Midbrain (tissue), 1 donor: Measurements from ENCODE around the gene SP5.
"Not testable (repeated sequence)": the region's sequence is repeated elsewhere in the genome, so short reads cannot be mapped to it uniquely, and the experiment has no call there.

Source experiments
- DNase-seq: peaks from one replicate; lab custom pipeline; 2025; lab: John Stamatoyannopoulos, UW

The SP5 gene

DNA sequence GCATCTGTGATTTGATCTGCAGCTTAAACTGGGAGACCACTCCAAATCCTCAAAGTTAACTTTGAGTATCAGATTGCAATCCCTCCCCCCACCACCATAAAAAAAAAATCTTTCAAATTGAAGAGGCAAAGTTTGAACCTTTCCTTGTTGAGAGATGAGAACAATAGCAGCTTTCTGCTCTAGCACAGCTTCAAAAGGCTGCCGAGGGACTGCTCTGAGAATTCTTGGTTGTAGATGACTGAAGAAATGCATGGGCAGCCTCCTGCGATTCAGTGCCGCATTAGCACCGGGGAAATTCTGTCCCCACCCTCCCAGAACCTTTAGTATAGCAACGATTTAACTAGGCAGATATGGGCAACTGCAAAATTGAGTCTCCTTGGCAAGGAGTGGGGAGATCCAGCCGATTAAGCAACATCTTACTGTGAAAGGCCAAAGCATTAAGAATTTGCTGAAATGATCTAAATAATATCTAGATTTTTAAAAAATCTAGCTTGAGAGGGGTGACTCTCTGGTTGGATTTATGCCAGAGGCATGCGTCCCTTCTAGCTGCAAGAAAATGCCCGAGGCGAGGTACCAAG lies 3.9 kb upstream of the SP5 start:
- no peak for DNase-seq

DNA sequence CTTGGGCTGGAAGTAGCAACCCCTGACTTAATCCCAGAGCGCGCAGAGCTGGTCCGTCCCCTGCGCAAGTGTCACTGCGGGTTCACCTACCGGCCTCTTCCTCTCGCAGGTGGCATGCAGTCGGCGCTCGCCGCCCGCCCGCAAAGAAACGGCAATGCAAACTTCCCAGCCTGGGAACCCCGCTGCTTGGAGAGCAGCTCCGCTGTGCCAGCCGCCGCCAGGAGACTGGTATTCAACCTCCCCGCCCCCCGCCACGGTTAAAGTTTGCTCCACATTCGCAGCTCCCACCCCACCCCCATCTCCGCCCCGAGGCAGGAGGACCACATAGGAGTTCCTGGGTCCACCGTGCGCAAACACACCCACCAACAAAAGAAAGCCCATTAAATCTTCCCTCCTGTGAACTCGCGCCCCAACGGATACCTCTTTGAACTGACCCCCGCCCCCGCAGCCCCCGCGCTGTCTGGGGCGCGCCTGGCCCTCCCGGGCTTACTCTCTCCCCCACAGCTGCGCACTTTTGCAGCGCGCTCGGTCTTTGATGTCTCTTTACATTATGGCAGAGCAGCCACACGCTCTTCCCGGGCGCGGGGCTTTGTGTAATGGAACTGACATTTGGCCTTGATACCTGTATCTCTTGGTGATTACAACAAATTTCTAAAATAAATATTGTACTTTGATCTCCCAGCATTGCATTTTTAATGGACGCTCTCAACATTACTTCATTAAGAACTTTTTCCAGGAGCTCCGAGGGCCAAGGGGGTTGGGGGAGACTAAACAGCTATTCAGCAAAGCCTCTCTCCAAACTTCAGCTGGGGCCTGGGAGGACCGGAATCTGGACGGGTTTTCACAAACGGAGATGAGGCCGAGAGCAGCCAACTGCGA lies 3.1 kb upstream of the SP5 start:
- DNase-seq, result no peak

DNA sequence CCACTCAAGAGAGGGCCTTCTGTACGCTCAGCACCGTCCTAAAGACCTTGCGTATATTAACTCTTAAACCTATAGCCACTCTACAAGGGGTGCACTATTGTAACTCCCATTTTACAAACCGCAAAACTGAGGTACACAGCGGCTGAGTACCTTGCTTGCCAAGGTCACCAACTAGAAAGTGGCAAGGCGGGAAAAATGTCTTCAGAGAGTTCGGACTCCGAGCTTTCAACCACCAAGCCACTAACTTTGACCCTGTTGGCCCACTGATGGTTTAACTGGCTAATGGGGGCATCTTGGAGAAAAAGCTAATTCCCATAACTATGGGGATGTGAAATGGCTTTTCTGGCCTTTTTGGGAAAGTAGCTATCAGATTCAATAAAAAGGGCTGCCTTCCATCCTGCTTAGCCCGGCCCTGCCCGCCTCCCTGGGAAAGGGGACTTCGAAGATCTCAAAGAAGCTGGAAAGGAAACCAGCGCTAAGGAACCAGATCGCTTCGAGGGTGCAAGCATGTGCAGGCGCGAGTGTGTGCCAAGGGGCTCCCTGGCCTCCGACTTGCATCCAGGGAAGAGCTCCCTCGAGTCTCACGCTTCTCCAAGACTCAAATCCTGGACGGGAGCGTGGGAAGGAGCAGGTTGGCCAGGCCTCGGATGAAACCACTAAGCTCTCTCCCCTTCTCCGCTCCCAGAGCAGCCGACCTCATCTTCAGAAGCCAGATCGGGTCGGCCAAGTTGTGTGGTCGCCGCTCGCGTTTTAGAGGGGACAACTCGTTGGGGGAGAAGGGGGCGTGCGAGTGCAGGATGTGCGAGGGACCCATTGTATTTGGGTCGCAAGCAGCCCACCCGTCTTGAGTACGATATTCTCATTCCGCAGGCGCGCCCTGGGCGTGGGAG lies 2.2 kb upstream of the SP5 start:
- no peak for DNase-seq

DNA sequence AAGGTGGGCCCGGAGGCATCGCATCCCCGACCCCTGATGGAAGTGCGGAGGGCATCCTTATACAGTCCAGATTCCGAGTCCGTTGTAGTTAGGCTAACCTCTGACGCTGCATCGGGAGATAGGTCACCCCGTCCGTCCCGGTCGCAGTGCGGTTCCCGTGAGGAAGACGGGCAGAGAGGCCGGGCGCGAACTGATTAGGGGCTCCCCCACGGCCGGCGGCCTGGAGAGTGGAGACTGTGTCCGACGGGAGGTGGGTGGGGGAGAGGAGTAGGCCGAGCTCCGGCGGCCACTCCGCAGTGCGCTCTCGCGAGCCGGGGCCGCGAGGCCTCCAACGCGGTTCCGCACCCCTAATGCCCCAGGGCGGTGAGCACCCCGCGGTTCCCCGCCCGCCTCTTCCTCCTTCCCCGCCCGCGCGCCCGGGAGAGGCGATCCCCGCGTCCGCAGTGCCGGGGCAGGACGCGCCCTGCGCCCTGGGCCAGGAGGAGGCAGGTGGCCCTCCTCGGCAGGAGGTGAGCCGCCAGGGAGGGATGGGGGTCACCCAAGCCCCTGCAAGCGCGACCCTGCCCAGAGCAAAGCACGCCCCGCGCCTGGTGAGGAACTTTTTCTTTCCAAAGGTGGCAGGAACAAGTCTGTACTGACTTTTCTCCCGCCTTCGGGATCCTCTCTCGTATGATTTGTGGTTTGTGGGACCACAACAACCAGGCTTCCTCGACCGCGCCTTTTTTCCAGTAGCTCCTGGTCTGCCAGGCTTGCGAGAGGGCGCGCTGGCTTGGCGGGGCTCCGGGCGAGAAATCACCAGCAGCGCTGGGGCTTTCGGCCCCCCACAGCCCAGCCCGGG lies 1.4 kb upstream of the SP5 start:
- DNase-seq, result no peak

GRCh38 chr2:170714381-170715061 lies 616 bp upstream of the SP5 start:
- no peak for DNase-seq

GRCh38 chr2:170715932-170716777 lies 1.0 kb downstream of the SP5 start:
- DNase-seq, result no peak

- DNase-seq, result no peak
Observed at GRCh38 chr2:170716851-170717598, 1.9 kb downstream of the SP5 start.

GRCh38 chr2:170717599-170717963 lies 2.4 kb downstream of the SP5 start:
- no peak for DNase-seq

GRCh38 chr2:170717991-170718589 lies 3.0 kb downstream of the SP5 start:
- DNase-seq, result no peak

GRCh38 chr2:170719810-170720209 lies 4.7 kb downstream of the SP5 start:
- no peak for DNase-seq

- no peak for DNase-seq
Observed at GRCh38 chr2:170721678-170722077, 6.5 kb downstream of the SP5 start.

- DNase-seq, result no peak
Observed at GRCh38 chr2:170722301-170722700, 7.2 kb downstream of the SP5 start.

DNA sequence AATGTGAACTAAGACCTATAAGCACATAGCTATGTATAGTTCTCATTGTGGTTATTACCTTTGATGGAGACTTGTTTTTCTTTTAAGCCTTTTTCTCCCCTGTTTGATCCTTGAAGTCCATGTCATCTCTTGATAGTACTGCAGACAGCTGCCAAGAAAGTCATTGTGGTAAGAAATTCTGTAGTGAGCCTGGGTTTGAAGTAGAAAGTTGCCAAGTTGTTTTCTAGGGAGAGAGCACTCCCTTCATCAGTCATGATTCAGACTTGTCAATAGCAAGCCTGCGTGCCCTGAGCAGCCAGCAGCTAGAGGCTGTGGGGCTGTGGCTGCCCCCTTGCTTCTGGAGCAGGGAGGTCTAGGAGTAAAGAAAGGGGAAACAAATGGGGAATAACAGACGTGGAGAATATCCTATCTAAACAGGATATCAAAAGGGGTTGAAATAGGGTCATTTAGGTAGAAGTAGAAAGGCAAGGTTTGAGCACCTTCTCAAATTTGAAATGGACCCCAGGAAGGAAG lies 8.4 kb downstream of the SP5 start:
- no peak for DNase-seq

DNA sequence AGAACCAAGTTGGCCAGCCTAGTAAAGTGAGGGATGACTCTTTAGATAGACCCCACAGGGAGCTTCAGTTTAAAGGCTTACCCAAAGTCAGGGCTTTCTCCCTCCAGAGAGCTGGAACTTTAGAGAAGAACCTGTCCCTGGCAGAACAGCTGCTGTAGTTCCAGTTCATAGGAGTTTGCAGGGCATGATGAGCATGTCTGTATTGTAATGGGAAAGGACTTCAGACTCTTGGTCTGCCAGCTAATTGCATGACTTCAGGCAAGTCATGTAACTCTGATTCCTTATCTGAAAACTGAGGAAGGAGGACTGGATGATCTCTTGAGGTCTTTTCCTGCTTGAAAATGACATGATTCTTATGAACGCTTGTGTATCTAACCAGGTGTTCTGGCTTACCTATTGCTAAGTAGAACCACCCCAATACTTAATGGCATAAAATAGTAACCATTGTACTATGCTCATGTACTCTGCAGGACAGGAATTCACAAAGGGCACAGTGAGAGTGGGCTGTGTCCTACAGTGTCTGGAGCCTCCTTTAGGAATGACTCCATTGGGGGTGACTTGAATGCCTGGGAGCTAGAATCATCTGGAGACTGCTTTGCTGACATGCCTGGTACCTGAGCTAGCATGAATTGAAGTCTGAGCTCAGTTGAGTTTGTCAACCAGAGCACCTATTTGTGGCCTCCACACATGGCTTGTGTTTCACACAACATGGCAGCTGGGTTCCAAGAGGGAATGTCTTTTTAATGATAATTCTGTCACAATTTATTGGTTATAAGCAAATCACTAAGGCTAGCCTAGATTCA lies 18.9 kb downstream of the SP5 start:
- no peak for DNase-seq

DNA sequence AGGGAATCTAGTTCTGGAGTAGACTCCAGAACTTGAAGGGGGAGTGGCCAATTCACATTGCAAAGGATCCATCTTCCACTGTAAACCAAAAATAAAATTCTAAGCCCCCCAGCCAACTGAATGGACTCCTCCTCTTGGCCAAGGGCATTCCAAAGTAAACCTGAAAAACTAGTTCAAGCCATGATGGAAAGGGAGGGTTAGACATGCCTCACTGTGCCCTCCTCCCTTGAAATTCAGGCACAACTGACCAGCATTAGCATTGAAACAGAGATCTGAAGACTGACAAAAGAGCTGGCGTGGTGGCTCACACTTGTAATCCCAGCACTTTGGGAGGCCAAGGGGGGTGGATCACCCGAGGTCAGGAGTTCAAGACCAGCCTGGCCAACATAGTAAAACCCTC lies 19.5 kb downstream of the SP5 start:
- not testable (repeated sequence) for DNase-seq

DNA sequence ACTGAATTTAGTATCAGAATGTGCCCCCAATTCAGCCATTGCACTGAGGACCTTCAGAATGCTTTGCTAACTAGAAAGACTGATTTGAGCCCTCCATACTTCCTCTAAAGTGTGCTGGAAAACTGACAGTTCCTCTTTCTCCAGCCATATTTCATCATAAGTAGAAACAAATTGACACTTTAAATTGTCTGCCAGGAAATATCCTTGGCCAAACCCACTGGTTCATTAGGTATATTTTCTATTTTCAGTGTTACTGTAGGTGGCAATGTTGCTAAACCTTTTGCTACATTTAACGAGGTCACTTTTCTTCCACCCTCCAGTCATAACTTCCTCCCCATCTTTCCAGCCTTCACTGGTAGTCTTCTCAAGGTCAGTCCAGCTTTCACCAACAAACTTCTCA lies 21.5 kb downstream of the SP5 start:
- DNase-seq, result no peak

GRCh38 chr2:170737406-170737805 lies 22.3 kb downstream of the SP5 start:
- no peak for DNase-seq

- no peak for DNase-seq
Observed at GRCh38 chr2:170737821-170738220, 22.7 kb downstream of the SP5 start.
